GM12891 (cell line): ENCODE results near the gene DQX1.

Source experiments
- POLR2A ChIP-seq: IDR thresholded peaks from 2 replicates; pipeline ENCODE4 v1.6.1; 2011; ENCODE audit warnings: low read depth, low read length, control low read depth
- POLR2AphosphoS5 ChIP-seq: IDR thresholded peaks from 2 replicates; pipeline ENCODE4 v1.6.1; 2011; ENCODE audit warnings: low read depth, low read length, control low read depth
- SPI1 ChIP-seq: IDR thresholded peaks from 2 replicates; pipeline ENCODE4 v1.6.1; 2011; ENCODE audit warnings: low read depth, low read length, control low read depth

- TF ChIP-seq POLR2A (no peak), POLR2AphosphoS5 (no peak), SPI1 (no peak)
These were observed 24.5 kb downstream of the DQX1 start for GRCh38 chr2:74501335-74502071.
